HEK293 (cell line): Measurements from ENCODE around the gene PLAC1.

Experiments
- PRDM1 ChIP-seq: fragments of 450-650 bp; formaldehyde crosslinking; IDR thresholded peaks from 2 replicates; pipeline ENCODE4; 2016; ENCODE audit warnings: missing biosample characterization, missing genetic modification characterization
- SP2 ChIP-seq: fragments of 450-650 bp; formaldehyde crosslinking; IDR thresholded peaks from 2 replicates; pipeline ENCODE4 v1.5.1; 2016; ENCODE audit warnings: missing biosample characterization, missing genetic modification characterization
- ZNF132 ChIP-seq: fragments of 450-650 bp; formaldehyde crosslinking; IDR thresholded peaks from 2 replicates; pipeline ENCODE4 v1.5.1; 2017; ENCODE audit warnings: missing biosample characterization, missing genetic modification characterization, borderline replicate concordance
- TF ChIP-seq, protein P1 (sequence below): fragments of 450-650 bp; formaldehyde crosslinking; IDR thresholded peaks from 2 replicates; pipeline ENCODE4 v1.5.1; 2016; ENCODE audit warnings: missing biosample characterization, missing genetic modification characterization, low read depth

DNA sequence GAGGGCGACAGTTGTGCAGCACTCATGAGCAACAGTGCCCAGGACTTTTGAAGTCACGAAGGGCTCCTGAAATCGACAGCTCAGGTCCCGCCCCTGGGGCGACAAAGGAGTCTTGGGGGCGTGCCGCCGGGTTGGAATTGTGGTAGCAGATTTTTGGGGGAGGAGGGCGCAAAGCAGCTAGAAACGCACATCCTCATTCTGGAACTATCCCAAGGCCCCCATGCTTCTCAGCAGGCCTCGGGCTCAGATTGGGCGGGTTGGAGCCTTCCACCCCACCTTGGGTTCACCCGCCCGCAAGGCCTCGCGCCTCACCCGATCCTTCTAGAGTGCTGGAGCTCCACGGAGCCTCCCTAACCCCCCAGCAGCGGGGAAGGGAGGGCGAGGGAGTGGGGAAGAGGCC lies 112.8 kb downstream of the PLAC1 start:
- TF ChIP-seq, protein P1, sequence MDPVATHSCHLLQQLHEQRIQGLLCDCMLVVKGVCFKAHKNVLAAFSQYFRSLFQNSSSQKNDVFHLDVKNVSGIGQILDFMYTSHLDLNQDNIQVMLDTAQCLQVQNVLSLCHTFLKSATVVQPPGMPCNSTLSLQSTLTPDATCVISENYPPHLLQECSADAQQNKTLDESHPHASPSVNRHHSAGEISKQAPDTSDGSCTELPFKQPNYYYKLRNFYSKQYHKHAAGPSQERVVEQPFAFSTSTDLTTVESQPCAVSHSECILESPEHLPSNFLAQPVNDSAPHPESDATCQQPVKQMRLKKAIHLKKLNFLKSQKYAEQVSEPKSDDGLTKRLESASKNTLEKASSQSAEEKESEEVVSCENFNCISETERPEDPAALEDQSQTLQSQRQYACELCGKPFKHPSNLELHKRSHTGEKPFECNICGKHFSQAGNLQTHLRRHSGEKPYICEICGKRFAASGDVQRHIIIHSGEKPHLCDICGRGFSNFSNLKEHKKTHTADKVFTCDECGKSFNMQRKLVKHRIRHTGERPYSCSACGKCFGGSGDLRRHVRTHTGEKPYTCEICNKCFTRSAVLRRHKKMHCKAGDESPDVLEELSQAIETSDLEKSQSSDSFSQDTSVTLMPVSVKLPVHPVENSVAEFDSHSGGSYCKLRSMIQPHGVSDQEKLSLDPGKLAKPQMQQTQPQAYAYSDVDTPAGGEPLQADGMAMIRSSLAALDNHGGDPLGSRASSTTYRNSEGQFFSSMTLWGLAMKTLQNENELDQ (tag by site-specific recombination) = no peak
- TF ChIP-seq SP2 (tag by site-specific recombination) (no peak), PRDM1 (tag by site-specific recombination) (no peak), ZNF132 (tag by site-specific recombination) (no peak)
